GM19438 (cell line): Measurements from ENCODE around the gene UPP2.

Experiments used
- ATAC-seq: cut with Tn5 transposase; IDR thresholded peaks from one replicate; pipeline ENCODE4 v1.9.1; 2021; ENCODE audit warnings: low read depth; ENCODE audit not compliant: unreplicated experiment

The UPP2 gene

DNA sequence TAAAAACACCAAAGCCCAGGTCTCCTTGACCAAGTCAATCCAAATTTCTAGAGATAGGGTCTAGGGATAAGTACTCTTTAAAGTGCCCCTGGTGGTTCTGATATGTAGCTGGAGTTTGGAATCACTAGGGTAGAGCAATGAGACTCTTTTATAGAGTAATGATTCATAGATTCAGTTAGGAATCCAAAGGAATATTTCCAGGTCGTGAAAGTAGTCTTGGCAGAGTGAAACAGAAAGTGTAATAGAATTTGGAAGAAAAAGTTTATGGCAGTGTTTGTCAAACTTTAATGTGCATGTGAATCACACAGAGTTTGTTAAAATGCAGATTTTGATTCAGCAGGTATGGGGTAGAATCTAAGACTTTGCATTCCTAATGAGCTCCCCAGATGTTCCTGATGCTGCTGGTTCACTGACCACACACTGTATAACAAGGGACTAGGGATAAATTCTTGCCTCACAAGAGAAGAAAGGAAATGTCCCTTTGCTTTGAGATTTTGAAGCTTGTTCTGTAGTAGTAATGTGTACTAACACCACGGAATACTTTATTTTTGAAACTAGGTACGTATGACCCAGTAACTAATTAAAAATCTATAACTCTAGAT lies 1.8 kb downstream of the UPP2 start:
- ATAC-seq, result no peak

DNA sequence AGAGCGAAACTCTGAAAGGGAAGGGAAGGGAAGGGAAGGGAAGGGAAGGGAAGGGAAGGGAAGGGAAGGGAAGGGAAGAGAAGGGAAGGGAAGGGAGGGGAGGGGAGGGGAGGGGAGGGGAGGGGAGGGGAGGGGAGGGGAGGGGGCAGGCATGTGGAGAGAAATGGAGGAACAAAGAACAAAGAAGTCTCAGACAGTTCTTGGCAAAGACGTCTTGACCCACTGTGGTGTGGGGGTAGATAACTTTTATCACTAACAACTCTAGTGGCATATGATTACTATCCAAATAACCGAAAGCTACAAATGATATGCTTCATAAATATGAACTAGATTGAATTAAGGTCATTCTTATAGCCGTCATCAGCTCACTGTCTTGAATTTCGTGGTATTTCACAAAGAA lies 3.2 kb downstream of the UPP2 start:
- no peak for ATAC-seq

DNA sequence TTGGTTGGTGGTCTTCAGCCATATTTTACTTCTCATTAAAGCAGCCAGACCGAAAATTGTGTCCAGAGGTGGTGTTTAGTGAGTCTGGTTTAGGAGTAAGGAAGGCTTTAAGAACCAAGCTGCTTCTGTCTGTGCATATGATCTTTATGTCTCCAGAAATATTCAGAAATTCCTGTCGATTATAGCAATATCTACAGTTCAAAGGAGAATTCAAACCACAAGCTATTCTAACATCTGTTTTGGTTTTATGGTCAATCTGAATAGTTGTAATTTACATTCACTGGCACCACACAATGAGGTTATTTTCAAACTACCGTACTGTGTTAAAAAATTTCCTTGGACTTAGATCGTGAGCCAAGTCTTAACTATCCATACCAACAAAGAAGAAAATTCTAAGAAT lies 11.3 kb downstream of the UPP2 start:
- no peak for ATAC-seq

DNA sequence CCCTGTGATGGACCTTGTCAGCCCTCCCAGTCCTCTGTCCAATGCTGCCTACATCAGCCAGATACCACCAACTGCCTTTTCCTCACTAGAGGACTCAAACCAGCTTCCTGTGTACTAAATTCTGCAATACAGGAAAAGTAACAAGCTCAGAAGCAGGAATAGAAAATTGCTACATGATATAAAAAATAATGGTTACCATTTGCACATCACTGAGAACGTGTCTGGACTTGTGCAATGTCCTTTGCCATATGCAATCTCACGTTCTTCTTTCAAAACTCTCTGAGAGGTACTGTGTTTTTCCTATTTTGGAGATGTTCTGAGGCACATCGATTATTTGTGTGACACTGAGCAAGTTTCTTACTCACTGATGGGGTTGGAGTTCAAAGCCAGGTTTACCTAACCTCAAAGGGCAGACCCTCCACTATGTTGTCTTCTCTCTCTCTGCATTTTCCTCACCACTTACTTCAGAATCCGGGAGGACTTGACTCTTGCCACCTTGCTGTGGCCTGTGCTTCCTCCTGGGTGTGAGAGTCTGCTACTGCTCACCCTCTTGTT lies 12.1 kb downstream of the UPP2 start:
- ATAC-seq, result no peak

DNA sequence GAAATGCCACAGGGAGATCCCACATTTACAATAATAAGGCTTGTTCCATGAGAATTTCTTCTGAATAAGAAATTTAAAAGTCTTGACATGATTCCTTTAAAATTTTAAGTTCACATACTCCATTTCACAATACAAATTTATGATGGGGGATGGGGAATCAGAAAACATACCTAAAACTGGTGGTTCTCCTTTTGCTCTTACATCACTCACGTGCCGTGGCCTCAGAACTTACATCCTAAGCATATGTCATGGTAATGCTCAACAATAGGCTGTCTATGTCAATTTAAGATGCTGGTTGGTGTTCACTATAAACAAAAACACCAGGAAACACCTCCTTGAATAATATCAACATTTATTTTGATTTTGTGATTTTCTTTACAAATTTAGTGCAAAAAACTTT lies 12.8 kb downstream of the UPP2 start:
- ATAC-seq, result no peak

DNA sequence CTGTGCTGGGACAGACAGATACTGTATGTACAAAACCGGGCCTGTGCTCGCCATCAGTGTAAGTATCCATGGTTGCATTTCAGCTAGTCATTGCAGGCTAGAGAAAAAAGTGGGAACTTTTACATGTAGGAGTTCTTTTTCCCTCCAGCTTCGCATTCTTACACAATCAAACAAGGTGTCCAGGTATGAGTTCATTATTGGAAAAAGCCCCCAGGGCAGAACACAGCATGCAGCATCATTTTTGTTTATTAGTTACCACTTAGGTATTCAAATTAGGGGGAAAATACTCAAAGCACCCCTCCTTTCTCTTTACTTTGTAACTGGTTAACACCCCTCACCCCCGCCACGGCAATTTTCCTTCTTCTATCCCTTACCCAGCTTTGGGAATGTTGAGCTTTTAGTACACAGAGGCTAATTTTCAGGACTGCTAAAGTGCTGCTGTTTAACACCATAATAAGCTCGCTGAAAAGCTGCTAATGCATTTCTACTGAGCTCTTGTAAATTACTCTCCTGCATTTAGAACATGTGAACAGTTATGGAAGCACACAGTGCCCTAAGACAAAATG lies 13.6 kb downstream of the UPP2 start:
- no peak for ATAC-seq

DNA sequence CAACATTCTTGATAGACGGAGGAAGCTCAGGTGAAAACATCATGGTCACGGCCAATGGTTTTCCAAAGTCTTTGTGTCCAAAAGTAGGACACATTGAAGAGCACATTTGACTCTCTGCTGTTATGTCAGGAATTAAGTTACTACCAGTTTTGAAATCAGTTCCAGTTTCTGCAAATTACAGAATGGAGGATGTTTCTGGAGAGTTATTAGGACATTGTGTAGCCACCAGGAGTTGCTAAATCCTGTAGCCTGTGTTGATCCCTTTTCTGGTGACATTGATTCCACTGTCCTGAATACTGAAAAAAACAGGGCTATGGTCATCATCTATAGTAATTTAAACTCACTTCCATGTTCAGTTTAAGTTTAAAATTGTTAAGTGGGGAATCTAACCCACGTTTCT lies 15.3 kb downstream of the UPP2 start:
- no peak for ATAC-seq

DNA sequence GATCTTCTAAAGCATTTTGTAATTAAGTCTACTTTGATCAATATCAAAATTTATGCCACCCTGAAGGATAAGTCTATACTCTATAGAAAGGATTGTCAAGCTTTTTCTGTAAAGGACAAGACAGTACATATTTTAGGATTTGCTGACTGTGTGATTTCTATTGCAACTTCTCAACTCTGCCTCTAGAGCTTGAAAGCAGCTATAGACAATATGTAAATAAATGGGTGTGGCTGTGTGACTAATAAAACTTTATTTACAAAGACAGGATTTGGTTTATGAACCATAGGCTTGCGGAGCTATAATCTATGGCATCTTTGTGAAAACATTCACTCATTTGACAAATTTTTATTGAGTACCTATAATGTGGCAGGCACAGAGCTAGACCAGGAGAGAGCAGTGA lies 18.4 kb downstream of the UPP2 start:
- no peak for ATAC-seq

DNA sequence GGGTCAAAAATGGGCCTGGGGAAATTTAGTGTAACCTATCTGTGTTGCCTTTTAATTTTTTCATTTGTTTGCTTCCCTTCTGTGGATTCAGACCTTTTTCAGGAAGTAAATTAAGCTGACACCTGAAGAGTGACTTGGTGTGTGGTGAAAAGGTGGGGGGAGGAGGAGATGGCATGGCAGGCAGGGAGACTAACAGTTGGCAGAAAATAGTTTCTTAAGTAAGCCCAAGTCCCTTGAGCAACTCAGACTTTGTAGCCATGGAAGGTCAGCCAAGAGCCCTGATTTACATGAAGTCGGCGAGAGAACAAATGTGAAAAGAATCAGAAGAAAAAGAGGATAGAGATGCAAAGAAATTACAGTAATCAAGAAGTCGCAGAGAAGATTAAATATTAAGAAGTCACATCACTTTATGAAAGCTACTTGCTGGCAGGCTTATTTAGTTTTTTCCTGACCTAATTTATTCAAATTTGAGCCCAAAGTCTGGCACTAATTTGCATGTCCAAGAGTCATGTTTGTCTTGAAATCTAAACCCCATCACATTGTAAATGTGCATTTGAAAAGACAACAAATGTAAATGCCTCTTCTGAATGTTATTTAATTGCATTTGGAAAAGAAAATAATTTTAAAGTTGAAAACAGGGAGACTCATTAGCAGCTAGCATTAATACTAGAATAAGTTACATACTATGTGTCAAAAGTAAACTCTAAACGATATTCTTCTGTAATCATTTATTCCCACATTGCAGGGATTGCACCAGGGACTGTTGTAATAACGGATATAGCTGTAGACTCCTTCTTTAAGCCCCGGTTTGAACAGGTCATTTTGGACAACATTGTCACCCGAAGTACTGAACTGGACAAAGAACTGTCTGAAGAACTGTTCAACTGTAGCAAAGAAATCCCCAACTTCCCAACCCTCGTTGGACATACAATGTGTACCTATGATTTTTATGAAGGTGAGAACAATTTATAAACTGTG lies 19.3 kb downstream of the UPP2 start:
- no peak for ATAC-seq

DNA sequence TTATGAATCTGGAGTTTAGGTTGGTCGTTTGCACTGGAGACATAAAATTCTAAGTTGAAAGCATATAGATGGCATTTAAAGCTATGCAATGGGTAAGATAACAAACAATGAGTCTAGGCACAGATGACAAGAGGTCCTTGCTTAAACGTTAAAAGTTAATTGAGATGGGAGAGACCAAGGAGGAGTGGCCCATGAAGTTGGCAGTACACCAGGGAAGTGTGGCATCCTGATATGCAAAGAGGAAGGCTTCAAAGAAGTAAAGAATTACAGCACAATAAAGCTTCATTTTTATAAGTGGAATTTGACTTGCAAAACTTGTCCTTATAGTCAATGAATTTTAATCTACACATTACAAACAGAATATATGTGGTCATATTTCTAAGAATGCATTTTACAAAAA lies 23.2 kb downstream of the UPP2 start:
- no peak for ATAC-seq

DNA sequence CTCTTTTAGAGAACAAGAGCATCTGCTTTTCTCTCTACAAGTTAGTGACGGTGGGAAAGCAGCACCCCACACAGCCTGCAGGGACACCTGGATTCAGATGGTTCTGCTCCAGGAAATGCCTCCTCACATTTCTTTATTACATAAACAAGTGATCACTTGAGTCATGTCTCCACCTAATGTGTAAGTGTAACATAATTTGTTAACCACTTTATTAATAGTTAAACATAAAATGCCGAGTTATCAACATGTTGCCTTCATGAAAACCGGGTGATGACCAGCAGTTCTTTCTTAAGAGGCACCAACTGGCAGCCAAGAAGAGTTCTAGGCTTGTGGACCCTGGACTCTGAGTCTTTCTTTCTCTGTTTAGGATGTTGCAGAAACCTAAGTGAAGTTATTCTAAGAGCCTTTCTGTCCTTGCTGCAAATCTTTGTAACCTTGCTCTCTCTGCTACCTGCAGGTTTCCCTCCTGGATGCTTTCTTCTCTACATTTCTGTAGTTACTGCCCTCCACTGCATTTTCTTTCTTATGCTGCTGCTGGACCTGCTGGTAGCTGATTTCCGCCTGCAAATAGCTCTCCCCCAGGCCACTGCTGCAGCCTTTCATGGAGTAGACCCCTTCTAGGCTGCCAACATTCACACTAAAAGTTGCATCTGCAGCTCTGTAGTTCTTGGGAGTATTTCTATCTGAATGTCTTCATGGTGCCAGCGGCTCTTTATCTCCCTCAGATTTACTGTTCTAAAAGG lies 24.3 kb downstream of the UPP2 start:
- ATAC-seq, result no peak

DNA sequence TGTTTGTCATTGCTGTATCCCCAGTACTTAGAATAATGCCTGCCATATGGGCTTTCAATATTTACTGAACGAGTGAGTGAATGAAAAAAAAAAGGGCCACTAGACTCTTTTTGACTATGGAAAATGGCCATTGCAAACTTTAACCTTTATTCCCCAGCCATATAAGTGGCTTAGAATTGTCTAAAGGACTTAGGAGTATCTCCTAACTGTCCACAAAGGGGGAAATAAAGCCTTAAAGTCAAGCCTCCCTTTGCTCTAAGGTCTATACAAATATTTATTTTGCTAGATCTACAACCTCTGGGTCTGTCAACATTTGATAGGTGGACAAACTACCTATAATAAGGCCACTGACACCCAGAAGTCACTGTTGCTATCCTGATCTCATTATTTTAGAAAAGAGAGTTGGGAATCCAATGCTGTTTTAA lies 25.7 kb downstream of the UPP2 start:
- no peak for ATAC-seq

DNA sequence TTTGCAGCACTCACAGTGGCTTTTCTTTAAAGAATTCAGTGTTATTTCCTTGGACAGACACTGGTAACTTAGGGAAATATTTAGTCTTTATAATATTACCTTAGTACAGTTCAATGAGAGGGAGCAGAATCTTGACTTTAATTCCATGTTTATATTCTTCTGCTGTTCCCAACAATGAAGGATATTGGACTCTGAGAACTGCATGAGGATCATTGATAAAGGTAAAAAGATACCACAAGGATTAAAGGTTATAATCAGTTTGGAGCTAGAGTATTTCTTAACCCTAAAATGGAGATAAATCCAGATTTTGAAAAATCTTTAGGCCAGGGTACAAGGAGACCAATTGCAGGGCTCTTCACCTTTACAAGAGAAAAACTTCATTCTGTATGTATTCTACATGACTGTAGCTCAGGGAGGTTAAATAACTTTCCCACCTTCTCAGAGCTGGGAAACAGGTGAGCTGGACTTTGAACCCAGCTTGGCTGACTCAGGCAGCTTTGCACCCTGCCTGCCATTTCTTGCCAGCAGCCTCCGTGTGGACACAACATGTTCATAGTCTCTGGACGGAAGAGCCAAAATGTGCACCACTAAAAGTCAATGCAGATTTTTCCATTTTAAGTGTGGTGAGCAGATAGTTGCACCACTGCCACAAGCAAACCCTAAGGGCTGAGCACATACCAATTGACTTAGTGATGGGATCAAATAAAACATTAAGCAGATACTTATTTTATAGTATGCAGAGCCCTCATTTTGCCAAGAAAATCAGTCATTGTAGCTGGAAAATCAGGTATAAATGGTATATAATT lies 26.7 kb downstream of the UPP2 start:
- no peak for ATAC-seq

DNA sequence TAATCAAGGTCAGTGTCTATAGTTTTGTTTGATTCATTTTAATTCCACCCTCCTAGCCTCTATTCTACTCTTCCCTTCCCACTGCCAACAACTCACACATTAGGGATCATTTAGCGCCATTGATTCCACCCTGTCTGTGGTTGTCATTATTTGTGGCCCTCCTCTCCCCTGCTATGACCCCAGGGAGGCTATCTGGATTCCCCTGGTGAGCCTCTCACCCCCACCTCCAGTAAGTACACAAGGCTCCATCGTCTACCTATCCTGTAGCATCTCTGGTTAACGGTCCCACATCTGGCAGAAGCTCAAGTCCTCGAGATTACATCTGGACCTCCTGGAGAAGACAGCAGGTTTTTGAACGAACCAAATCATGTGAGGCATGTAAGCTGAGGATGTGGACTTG lies 27.4 kb downstream of the UPP2 start:
- ATAC-seq, result no peak

DNA sequence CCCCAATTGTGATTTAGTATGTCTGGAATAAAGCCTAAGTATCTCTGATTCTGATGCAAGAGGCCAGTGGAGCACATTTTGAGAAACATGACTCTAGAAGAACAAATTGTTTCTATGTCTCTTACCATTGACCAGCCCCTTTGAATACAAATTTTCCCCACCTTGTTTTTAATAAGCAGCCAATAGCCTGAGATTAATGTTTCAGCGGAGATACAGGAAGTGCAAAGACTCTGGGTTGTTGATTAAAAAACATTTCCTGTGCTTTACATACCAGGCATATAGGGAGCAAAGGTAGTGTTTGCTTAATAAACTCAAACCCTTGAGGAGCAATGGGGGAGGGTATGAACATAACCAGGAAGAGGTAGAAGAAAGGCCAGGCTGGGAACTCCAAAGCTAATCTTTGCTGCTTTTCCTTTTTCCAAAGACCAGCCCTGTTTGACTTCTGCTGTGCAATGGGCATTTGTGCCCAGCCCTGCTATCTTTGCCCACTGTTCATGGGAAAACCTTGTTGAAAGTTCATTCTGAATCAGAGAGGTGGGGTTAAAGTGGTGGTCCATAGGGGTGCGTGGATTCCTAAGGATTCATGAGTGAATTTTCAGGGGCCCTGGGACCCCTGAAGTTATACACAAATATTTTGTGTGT lies 29.3 kb downstream of the UPP2 start:
- ATAC-seq, result no peak

DNA sequence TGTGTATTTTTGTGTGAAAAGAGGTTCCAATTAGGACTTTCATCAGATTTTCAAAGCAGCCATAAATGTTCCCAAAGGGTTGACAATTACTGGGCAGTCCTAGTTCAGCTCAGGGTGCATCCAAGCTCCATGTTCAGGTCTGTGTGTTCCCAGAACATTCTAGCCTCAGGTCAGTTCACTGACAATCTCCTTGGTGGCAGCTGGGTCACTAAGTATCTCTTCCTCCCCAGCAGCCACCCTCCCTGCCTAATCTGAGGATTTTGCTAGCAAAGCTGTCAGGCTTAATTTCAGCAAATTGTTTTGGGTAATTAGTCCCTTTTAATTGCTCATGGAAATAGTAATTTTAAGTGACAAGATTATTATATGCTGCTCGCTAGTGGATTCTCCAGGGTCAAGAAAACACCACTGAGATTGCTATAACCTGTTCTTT lies 29.8 kb downstream of the UPP2 start:
- ATAC-seq, result no peak

DNA sequence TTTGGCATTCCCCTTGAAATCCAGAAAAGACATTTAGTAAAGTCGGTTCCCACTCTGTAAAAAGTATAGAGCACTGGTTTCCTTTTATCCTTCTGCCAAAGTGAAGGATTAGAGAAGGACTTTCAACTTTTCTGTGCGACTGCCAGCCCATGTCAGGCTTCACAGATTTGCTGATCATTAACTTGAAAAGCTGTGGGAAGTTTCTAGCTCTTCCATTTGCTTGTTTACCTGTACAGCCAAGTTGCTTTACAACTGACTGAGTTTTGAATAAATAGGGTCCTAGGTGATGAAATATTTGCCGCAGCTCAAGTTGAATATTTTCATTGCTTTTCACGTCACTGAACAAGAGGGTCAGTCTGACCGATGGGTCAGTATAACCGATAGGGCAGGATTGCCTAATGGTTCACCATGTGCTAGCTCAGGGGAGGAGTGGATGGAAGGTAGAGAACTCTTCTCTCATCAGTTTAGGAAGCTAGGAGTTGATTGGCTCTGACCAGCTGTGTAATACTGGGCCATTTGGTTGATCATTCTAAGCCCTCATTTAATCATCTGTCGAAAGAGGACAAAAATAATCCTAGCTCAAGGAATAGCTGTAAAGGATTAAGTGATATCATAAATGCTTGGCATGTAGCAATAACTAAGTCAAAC lies 30.4 kb downstream of the UPP2 start:
- no peak for ATAC-seq

DNA sequence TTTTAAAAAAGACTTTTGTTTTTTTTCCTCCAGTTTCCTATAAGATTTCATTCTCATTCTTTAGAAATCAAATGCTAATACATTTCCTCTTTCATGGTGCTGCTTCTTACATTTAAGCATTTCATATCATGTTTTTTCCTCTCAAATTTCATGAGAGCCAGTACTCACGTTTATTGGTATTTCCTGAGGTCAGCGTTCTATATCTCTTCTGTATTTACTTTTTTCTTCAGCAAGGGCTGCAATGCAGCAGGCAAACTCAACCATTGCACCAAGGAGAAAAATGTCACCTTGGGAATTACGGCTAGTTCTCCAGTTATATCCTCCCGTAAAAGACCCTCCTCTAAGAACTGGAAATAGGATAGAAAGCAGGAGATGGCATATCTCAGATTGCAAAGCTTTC lies 32.4 kb downstream of the UPP2 start:
- no peak for ATAC-seq

DNA sequence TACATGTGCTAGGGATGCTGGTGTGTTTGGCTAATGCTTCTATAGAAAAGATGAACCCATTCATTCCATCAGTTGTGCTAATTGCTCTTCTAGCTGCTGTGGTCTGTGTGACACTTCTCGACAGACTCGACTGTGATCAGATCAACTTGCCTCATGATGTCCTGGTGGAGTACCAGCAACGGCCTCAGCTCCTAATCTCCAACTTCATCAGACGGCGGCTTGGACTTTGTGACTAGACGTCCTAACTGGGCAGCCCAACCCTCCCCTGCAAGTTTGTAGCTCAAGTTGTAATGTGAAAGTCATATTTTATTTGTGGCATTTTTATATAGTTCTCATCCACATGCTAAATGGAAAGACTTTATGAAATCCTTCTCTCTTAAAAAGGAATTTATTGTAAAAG lies 33.0 kb downstream of the UPP2 start:
- no peak for ATAC-seq
